ENCODE measurements around the gene B4GALT1. TPM values are rescaled to one million over a fixed set of nuclear protein-coding genes. Genes with fewer than 3 reads are reported as not detected.

B4GALT1 gene
- total RNA-seq, 4 donors from 2014 or later: 51.6 to 74.4 (median 65.3) TPM

DNA sequence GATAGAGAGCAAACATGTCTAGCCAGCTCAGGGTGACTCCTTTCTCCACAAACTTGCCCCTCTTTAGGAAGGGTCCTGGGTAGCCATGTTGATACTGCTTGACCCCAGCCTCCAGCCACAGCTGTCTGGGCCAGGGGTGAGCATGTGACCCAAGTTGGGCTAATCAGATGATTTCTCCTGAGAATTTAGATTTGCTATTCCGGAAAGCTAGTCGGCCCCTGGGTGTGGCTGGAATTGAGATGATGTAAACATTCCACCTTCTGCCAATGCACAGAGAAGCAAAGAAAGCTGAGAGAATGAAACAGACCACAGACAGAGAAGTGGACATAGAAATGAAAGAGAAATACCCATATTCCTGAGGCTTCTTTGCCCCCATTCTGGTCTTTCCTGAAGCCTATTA is 17.8 kb upstream of the B4GALT1 start:
- H3K4me1 ChIP-seq: peaks cover 0 to 20% (median 0%) of the 10 kb centered on the region in 4 donors
- no peak overlapping the region for H3K27ac ChIP-seq
- H3K27me3 ChIP-seq: no peaks in the 10 kb centered on the region
- TF ChIP-seq, protein P1, sequence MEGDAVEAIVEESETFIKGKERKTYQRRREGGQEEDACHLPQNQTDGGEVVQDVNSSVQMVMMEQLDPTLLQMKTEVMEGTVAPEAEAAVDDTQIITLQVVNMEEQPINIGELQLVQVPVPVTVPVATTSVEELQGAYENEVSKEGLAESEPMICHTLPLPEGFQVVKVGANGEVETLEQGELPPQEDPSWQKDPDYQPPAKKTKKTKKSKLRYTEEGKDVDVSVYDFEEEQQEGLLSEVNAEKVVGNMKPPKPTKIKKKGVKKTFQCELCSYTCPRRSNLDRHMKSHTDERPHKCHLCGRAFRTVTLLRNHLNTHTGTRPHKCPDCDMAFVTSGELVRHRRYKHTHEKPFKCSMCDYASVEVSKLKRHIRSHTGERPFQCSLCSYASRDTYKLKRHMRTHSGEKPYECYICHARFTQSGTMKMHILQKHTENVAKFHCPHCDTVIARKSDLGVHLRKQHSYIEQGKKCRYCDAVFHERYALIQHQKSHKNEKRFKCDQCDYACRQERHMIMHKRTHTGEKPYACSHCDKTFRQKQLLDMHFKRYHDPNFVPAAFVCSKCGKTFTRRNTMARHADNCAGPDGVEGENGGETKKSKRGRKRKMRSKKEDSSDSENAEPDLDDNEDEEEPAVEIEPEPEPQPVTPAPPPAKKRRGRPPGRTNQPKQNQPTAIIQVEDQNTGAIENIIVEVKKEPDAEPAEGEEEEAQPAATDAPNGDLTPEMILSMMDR (IDR thresholded peaks at IDR 0.05): no peak
- TF ChIP-seq EP300 (IDR thresholded peaks at IDR 0.05) (no peak), POLR2A (IDR thresholded peaks at IDR 0.05) (no peak)
- no peaks in the 10 kb centered on the region for H3K9me3 ChIP-seq
- WGBS, 2 donors: 32 to 48% methylated on average over 2 of the region's 2 CpGs
- H3K36me3 ChIP-seq: no peaks in the 10 kb centered on the region
- no peak overlapping the region for H3K4me3 ChIP-seq
- no peak for DNase-seq (ENCODE audit: low spot score in 2 of 2)

DNA sequence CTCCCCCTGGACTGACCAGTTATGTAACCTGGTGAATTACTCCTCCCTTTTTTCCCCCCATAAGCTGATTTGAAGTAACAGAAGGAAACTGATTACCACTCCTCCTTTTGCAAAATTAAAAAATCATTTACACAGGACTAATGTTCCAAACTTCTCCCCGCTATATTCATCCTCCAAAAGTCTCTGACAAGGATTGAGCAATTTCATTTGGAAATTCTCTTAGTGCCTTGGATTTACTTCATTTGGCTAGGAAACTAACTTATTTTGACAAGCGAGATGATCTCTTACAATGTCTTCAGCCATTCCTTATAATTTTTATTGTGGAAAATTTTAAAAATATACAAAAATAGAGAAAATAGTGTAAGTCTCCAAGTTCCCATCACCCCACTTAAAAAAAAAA is 15.4 kb upstream of the B4GALT1 start:
- Histone ChIP-seq H3K9me3 (no peaks in the 10 kb centered on the region), H3K36me3 (no peaks in the 10 kb centered on the region), H3K4me3 (no peak overlapping the region), H3K27me3 (no peaks in the 10 kb centered on the region), H3K4me1 (peaks cover 0 to 15% (median 0%) of the 10 kb centered on the region in 4 donors), H3K27ac (no peak overlapping the region)
- no peak for DNase-seq (ENCODE audit: low spot score in 2 of 2)
- 73 to 87% methylated on average over 2 of the region's 2 CpGs for WGBS, 2 donors
- TF ChIP-seq POLR2A (IDR thresholded peaks at IDR 0.05) (no peak), EP300 (IDR thresholded peaks at IDR 0.05) (no peak)
- TF ChIP-seq, protein P1 (IDR thresholded peaks at IDR 0.05): no peak

DNA sequence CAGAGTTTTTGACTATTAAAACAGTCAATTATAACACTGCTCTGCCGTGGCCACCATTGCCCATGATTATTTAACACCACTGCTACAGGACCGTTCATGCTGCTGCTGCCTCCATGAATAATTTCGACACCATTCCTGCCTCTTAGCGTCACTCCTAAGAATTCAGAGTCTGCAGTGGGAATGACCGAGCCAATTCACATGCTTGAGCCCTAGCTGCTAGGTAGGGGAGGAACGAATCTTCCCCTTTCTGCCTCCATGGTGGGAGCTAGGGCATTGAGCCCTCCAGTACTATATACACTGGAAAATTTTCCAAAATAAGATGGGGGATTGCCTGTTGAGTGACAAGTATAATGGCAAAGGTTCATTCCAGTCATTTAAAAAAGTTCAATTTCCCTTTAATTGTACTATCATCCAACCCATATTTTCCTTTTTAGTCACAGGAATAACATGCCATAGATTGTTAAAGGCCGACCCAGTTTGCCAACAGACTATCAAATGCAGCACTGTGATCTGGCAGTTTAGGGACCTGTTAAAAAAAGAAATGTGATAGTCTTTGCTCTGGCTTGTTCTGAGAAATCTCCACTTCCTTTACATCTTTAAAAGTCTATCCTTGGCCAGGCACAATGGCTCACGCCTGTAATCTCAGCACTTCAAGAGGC is 13.5 kb upstream of the B4GALT1 start:
- no peak for TF ChIP-seq EP300 (IDR thresholded peaks at IDR 0.05)
- H3K4me1 ChIP-seq: peaks cover 0 to 3% (median 0%) of the 10 kb centered on the region in 4 donors
- H3K9me3 ChIP-seq: no peaks in the 10 kb centered on the region
- no peaks in the 10 kb centered on the region for H3K36me3 ChIP-seq
- no peak overlapping the region for H3K4me3 ChIP-seq
- no peak overlapping the region for H3K27ac ChIP-seq
- no peaks in the 10 kb centered on the region for H3K27me3 ChIP-seq
- 71 to 73% methylated on average over 8 of the region's 8 CpGs for whole genome bisulfite sequencing, 2 donors
- no peak for DNase-seq (ENCODE audit: low spot score in 2 of 2)

DNA sequence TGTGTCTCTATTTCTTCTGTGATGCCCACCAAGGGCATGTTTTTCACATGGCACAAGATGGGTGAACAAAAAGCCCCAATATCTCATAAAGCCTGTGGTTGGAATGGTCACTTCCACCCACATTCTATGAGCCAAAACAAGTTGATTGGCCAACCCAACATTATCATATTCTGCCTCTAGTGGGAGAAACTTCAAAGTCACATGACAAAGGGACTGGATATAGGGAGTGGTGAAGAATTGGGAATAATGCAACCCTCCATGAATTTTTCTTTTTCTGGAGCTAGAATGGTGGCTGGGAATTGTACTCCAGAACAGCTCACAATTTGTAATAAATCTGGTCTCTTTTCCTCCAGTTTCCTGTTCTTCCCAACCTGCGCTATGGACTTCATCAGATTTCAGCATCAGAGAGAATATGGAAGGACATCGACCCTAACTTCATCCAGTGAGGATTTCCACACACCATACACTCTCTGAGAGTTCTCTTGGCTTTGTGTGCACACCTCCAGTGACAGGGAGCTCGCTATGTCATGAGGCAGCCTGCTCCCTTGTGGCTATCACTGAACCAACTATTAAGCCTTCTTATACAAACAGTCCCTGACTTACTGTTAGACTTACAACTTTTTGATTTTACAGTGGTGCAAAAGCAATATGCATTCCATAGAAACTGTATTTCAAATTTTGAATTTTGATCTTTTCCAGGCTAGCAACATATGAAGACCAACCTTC is 12.0 kb upstream of the B4GALT1 start:
- H3K4me1 ChIP-seq: no peaks in the 10 kb centered on the region
- DNase-seq (ENCODE audit: low spot score in 2 of 2): no peak
- H3K27ac ChIP-seq: no peak overlapping the region
- H3K36me3 ChIP-seq: no peaks in the 10 kb centered on the region
- H3K4me3 ChIP-seq: no peak overlapping the region
- 84 to 90% methylated on average over 3 of the region's 3 CpGs for WGBS, 2 donors
- no peak for TF ChIP-seq POLR2A (IDR thresholded peaks at IDR 0.05)
- TF ChIP-seq, protein P1 (IDR thresholded peaks at IDR 0.05): no peak
- TF ChIP-seq EP300 (IDR thresholded peaks at IDR 0.05): no peak
- H3K9me3 ChIP-seq: no peaks in the 10 kb centered on the region
- no peaks in the 10 kb centered on the region for H3K27me3 ChIP-seq

DNA sequence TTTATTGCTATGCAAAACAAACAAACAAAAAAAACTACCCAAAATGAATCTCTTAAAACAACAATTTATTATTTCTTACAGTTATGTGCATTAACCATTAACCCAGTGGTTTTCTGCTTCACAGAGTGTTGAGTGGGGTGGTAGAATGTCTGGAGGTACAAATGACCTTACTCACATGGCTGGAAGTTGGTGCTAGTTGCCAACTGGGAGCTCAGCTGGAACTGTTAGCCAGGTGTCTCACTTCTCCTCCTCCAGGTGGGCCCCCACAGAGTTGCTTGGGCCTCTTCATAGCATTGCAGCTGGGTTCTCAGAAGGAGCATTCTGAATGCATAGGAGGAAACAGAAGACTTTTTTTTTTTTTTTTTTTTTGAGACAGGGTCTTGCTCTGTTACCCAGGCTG is 10.5 kb upstream of the B4GALT1 start:
- no peaks in the 10 kb centered on the region for H3K9me3 ChIP-seq
- no peaks in the 10 kb centered on the region for H3K27me3 ChIP-seq
- H3K4me1 ChIP-seq: no peaks in the 10 kb centered on the region
- no peaks in the 10 kb centered on the region for H3K36me3 ChIP-seq
- H3K27ac ChIP-seq: no peak overlapping the region
- TF ChIP-seq, protein P1 (IDR thresholded peaks at IDR 0.05): no peak
- TF ChIP-seq POLR2A (IDR thresholded peaks at IDR 0.05) (no peak), EP300 (IDR thresholded peaks at IDR 0.05) (no peak)
- H3K4me3 ChIP-seq: no peak overlapping the region
- no peak for DNase-seq (ENCODE audit: low spot score in 2 of 2)
